Stimulated activated CD4-positive, alpha-beta T cell treated with anti-CD3 and anti-CD28 coated beads, Interleukin-12 subunit alpha, Interleukin-12 subunit beta, amount 100 ng/mL, for 48 hours (primary cell): Measurements from ENCODE around the gene CALD1.

Source experiments
- DNase-seq, 3 donors: peaks; one replicate each; pipeline ENCODE4 v3.0.0-alpha.2; 2020; ENCODE audit warnings: low read depth in 2 of 3, low spot score in 1 of 3

The CALD1 gene

GRCh38 chr7:134891696-134892678 is 112.6 kb downstream of the CALD1 start:
- DNase-seq = no peak

GRCh38 chr7:134892963-134893362 is 113.5 kb downstream of the CALD1 start:
- no peak for DNase-seq

GRCh38 chr7:134893920-134894319 is 114.5 kb downstream of the CALD1 start:
- no peak for DNase-seq

- DNase-seq = no peak
Observed at GRCh38 chr7:134894928-134895327, 115.5 kb downstream of the CALD1 start.

- DNase-seq = no peak
Observed at GRCh38 chr7:134896073-134896472, 116.6 kb downstream of the CALD1 start.

GRCh38 chr7:134897936-134898335 is 118.5 kb downstream of the CALD1 start:
- DNase-seq = no peak

- no peak for DNase-seq
Observed at GRCh38 chr7:134899729-134900128, 120.3 kb downstream of the CALD1 start.

GRCh38 chr7:134900166-134900982 is 120.9 kb downstream of the CALD1 start:
- DNase-seq = no peak

- no peak for DNase-seq
Observed at GRCh38 chr7:134901389-134902020, 122.1 kb downstream of the CALD1 start.

GRCh38 chr7:134902058-134902457 is 122.6 kb downstream of the CALD1 start:
- DNase-seq = no peak

- DNase-seq = no peak
Observed at GRCh38 chr7:134903073-134903790, 123.8 kb downstream of the CALD1 start.

- DNase-seq = no peak
Observed at GRCh38 chr7:134905375-134905774, 125.9 kb downstream of the CALD1 start.

GRCh38 chr7:134907000-134907399 is 127.6 kb downstream of the CALD1 start:
- DNase-seq = no peak

- DNase-seq = no peak
Observed at GRCh38 chr7:134907639-134908038, 128.2 kb downstream of the CALD1 start.

- no peak for DNase-seq
Observed at GRCh38 chr7:134908289-134908688, 128.9 kb downstream of the CALD1 start.

GRCh38 chr7:134910214-134910890 is 130.9 kb downstream of the CALD1 start:
- no peak for DNase-seq

GRCh38 chr7:134910968-134911367 is 131.5 kb downstream of the CALD1 start:
- DNase-seq = no peak

GRCh38 chr7:134916171-134916883 is 136.9 kb downstream of the CALD1 start:
- no peak for DNase-seq

GRCh38 chr7:134919240-134919641 is 139.8 kb downstream of the CALD1 start:
- no peak for DNase-seq
